GM18520 (cell line): ENCODE data around the gene SCT.
"Not testable (repeated sequence)": the region's sequence is repeated elsewhere in the genome, so short reads cannot be mapped to it uniquely, and the experiment has no call there.

Source experiments
- ATAC-seq: cut with Tn5 transposase; IDR thresholded peaks from one replicate; pipeline ENCODE4 v1.9.1; 2021; ENCODE audit not compliant: unreplicated experiment

SCT gene

GRCh38 chr11:626475-627307 lies at the start of gene SCT:
TSS of gene SCT (minus strand) at chr11:627181. CDS start at chr11:627143, 38 bp downstream.
- ATAC-seq = no peak

DNA sequence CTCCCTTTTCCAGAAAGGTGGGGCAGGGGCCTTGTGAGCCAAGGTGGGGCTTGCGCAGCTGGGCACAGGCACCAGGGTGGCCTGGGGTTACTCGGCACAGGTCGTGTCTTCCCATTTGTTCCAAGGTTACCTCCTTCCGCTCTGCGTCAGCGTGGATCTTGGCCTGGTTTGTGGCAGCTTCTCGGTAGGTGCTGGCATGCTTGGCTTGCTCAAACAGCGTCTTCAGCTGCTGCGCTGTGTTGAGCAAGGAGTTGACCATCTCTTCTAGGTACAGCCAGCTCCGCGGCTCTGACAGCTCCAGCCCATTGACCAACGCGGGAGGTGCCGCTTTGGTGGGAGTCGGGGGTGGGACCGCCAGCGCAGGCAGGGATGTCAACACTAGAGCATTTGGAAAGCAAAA lies 47.4 kb upstream of the SCT start:
- no peak for ATAC-seq

DNA sequence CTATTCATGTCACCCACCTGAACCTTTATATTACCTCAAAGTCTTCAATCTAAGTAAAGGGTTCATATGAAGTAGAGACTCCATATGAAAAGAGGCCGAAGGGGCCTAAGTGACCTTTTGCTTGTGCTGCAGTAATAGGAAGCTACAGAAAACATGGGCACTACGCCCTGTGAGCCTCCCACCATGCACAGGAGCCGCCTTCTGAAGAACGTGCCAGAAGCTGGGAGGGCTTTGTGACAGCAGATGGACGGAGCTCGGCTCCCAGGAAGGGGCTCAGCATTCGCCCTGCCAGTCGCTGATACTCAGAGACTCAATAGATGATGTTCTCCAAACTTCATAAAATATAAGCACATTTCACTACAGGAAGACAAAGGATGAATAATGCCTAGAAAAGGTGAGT lies 46.9 kb upstream of the SCT start:
- ATAC-seq = no peak

DNA sequence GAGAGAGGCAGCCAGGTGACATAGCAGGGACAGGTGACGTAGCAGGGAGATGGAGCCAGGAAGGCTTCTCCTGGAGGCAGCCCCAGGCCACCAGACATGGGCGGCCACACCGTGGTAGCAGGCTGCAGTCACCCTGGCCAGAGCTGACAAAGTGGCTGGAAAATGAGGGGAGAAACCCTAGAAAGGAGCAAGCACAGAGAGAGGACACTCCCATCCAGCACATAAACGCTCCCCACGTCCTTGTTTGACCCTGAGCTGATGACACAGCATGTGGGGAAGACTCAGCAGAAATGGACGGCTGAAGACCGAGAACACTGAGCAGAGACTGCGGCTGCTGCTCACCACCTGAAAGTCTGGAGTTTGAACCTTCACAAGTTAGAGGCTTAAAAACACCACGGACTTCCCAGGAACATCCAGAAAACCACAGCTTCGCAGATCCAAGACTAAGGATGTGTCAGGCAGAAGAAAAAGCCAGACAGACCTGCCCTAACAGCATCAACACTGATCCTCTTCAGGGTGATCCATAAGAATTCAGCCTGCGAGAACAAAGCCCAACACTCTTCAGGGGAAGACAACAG lies 38.8 kb upstream of the SCT start:
- no peak for ATAC-seq

GRCh38 chr11:665062-665703 lies 38.2 kb upstream of the SCT start:
- ATAC-seq = no peak

- ATAC-seq = no peak
Measured at GRCh38 chr11:662689-663274, 35.8 kb upstream of the SCT start.

DNA sequence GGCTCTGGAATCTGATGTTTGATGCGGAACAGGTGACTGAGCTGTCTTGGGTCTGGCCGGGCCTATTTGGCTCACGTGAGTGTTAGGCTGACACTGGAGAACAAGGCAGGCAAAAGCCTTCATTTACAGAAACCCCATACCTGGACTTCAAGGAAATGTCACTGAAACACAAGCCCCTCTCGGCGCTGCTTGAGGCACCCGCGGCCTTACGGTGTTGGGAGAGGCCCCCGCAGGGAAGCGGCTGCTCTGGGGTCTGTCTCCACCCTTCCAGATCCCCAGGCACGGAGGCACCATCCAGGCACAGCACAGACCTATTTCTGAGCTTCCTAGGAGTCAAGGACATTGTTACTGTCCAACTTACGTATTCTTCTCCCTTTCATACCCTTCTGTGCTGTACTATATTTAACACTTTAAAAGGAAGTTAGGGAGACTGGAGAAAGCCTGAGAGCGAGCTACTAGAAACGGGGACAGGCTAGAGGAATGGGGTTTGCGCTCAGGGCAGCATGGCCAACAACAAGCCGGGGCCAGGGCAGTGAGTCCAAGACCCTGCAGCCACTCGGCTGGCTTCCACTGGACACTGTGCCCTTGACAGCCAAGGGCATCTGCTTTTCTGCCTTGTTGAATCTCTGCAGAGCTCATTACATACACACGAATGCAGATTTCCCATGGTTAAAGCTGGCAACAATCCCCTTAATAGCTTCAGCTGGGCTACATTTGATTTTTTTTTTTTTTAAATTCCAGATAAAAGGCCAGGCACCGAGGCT lies 33.9 kb upstream of the SCT start:
- ATAC-seq = no peak

DNA sequence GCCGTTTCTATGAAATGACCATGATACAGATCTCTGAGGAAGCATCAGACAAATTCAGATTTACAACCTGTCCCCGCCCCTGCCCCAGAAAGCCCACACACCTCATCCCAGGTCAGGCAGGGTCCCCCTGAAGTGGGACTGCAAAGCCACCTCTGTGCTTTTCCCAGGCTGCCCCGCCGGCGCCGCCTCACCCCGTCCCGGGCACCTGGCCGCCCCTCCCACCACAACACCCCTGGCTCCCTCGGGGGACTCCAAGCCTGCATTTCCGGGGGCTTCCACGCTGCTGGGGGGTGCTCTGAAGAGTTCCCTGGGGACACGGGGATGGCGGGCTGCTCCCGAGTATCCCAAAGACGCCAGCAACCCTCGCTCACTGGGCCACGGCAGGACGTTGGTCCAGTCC lies 33.3 kb upstream of the SCT start:
- no peak for ATAC-seq

DNA sequence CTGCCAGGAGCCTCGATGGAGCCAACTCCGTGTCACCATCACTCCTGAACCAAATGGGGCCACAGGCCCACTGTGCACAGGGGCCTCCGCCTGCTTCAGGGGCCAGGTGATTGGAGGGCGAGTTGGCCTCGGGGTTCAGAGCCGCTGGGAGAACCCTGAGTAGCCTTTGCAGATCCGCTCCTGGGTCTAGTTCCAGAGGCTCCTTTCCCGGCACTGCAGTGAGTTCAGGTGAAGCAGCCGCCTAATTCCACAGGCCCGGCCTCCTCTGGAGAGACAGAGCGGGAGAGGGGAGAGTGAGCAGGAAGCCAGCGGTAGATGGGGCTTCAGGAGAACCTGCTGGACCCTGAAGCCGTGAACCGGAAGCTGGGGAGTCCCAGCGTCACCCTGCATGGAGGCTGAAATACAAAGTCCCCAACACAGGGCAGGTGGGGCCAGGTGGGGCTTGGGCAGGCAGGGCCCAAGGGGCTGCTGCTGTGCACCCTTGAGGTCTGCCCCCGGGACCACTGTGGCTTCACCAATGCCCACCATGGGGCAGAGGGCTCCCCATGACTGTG lies 32.6 kb upstream of the SCT start:
- ATAC-seq = no peak

DNA sequence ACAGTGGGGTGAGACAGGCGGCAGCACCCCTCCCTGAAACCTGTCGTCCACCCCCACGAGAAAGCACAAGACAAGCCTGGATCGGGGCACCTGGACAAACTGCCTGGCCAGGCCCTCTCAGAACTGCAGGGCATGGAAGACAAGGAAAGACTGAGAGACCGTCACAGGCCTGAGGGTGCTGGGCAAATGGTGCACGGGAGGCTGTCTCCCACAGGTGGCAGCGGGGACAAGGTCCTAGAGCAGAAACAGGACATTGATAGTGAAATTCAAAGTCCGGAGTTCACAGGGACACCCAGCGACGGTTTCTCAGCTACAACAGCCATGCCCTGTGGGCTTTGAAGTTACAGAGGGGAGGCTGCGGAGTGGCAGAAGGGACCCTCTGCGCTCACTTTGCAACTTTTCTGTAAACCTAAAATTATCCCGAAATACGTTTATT lies 30.7 kb upstream of the SCT start:
- ATAC-seq = no peak

DNA sequence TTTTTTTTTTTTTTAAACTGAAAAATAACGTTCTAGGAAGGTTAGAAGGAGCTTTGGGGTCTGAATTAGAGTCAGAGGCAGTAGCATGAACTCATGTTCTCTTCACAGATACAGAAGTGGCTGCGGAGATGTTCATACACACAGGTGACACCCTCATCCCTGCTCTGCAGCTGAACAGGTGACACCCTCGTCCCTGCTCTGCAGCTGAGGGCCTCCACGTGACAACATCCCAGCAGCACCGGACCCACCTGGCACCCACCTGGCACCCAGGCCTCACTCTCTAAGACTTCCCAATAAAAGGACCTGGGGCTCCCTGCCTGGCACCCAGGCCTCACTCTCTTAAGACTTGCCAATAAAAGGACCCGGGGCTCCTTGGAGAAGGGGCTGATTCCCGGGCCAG lies 29.9 kb upstream of the SCT start:
- no peak for ATAC-seq

- ATAC-seq = no peak
Measured at GRCh38 chr11:656426-656825, 29.4 kb upstream of the SCT start.

- no peak for ATAC-seq
Measured at GRCh38 chr11:655036-655726, 28.2 kb upstream of the SCT start.

DNA sequence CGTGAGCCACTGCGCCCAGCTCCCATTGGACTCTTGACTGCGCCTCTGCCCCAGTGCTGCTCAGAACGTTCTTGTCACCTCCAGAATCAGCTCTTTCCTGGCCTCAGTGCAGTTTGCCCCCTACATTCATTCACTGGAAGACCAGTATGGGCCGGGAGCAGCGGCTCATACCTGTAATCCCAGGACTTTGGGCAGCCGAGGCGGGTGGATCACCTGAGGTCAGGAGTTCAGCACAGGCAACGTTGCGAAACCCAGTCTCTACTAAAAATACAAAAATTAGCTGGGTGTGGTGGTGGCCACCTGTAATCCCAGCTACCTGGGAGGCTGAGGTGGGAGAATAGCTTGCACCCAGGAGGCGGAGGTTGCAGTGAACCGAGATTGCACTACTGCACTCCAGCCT lies 27.5 kb upstream of the SCT start:
- not testable (repeated sequence) for ATAC-seq

DNA sequence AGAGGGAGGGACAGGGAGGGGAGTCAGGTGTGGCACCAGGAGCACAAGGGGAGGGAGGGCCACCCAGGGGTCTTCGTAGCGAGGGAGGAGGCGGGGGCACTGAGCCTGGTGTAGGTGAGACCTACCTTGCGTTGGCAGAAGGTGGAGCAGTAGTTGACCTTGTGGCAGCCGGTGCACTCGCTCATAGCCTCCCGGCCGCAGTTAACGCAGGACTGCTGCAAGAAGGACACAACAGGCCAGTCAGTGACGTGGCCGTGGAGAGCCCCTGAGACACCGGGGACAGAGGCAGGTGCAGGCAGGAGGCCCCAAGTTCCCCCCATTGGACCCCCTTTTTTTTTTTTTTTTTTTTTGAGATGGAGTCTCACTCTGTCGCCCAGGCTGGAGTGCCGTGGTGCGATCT lies 26.9 kb upstream of the SCT start:
- ATAC-seq = no peak

- ATAC-seq = not testable (repeated sequence)
Measured at GRCh38 chr11:653136-653535, 26.2 kb upstream of the SCT start.

DNA sequence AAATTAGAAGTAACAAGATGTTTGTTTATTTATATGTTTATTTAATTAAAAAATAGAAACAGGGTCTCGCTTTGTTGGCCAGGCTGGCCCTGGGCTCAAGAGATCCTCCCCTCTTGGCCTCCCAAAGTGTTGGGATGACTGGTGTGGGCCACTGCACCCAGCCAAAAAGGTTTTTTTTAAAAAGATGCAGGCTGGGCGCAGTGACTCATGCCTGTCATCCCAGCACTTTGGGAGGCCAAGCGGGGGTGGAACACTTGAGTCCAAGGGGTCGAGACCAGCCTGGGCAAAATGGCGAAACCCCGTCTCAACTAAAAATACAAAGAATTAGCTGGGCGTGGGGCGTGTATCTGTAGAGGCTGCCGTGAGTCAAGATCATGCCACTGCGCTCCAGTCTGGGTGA lies 23.5 kb upstream of the SCT start:
- no peak for ATAC-seq

DNA sequence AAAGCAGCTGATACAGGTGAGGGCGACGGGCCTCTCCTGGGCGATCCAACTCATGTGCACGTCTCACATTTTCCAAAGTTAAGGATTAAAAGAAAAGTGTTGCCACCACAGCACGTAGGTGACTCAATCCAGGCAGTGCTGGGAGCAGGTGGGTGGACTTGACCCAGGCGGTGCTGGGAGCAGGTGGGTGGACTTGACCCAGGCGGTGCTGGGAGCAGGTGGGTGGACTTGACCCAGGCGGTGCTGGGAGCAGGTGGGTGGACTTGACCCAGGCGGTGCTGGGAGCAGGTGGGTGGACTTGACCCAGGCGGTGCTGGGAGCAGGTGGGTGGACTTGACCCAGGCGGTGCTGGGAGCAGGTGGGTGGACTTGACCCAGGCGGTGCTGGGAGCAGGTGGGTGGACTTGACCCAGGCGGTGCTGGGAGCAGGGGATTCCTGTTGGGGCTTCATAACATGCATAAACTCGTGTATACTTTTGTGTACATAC lies 20.7 kb upstream of the SCT start:
- not testable (repeated sequence) for ATAC-seq

DNA sequence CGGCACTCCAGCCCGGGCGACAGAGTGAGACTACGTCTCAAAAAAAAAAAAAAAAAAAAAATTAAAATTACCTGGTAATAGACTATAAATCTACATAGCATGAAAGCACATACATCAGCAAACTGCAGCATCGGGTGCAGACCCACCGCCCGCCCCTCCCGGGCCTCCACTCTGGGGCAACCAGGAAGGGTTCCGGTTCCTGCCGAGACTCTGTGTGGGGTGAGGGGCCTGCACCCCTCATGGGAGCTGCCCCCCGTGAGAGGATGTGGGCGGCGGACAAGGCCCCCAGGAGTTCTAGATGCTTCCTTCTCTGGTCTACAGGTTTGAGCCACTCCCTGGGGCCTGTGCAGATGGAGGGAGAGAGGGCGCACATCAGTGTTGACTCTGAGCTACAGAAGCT lies 19.2 kb upstream of the SCT start:
- no peak for ATAC-seq

DNA sequence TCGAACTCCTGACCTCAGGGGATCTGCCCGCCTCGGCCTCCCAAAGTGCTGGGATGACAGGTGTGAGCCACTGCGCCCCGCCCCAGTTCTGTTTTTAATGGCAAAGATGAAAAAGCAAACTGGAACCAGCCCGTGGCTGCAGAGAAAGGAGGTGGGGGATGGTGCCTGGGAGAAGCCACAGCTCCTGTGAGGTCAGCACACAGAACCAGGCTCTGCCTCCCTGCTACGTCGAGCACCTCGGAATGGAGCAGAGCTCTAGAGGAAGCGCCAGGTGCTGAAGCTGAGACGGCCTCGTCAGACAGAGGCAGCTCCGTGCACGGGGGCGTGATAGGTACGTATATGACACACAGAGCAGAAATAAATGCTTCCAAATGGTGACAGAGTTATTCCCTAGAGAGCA lies 18.6 kb upstream of the SCT start:
- no peak for ATAC-seq
